ENCODE measurements around the gene VMAC.

- TF ChIP-seq ZKSCAN1 (IDR thresholded peaks at IDR 0.05; ENCODE audit: low read depth, low read length) (no peak), REST (IDR thresholded peaks at IDR 0.05; ENCODE audit: borderline replicate concordance) (no peak), REST (CRISPR knock-in tag; IDR thresholded peaks at IDR 0.05; ENCODE audit: low read depth) (no peak), CHD4 (IDR thresholded peaks at IDR 0.05; ENCODE audit: insufficient read depth, insufficient replicate concordance, low read depth, low read length, poor library complexity, severe bottlenecking) (no peak), GABPA (tag; conservative IDR thresholded peaks at IDR 0.05; ENCODE audit: low read depth) (no peak), USF2 (CRISPR knock-in tag; IDR thresholded peaks at IDR 0.05) (no peak), PATZ1 (CRISPR knock-in tag; IDR thresholded peaks at IDR 0.05; ENCODE audit: borderline replicate concordance) (no peak), CBX1 (IDR thresholded peaks at IDR 0.05; ENCODE audit: low read depth) (no peak), CBX8 (IDR thresholded peaks at IDR 0.05; ENCODE audit: borderline replicate concordance, extremely low read depth, low read depth, low read length, poor library complexity, severe bottlenecking) (no peak), POLR2A (conservative IDR thresholded peaks at IDR 0.05) (no peak), ZKSCAN8 (CRISPR knock-in tag; IDR thresholded peaks at IDR 0.05) (no peak), CBX3 (IDR thresholded peaks at IDR 0.05; ENCODE audit: borderline replicate concordance in 1 of 2, low read length in 2 of 2) (no peak), ZNF232 (CRISPR knock-in tag; IDR thresholded peaks at IDR 0.05) (no peak), EP300 (IDR thresholded peaks at IDR 0.05; ENCODE audit: low read length) (no peak), TEAD2 (tag; IDR thresholded peaks at IDR 0.05) (no peak)
Measured at GRCh38 chr19:5915782-5916165, 11.1 kb downstream of the VMAC start.
